Colonic mucosa (tissue), 4 donors: ENCODE data around the gene XPR1. TPM values are rescaled to one million over a fixed set of nuclear protein-coding genes. Genes with fewer than 3 reads are reported as not detected.

Experiments used
- DNase-seq: peaks from one replicate; pipeline ENCODE4 v3.0.0-alpha.2; 2020
- H3K27ac ChIP-seq: fragments of 200-600 bp; one replicate; pipeline ENCODE4 v1.8.0; 2021
- H3K27me3 ChIP-seq: fragments of 200-600 bp; one replicate; pipeline ENCODE4 v1.8.0; 2021
- H3K36me3 ChIP-seq: fragments of 200-600 bp; one replicate; pipeline ENCODE4 v1.8.0; 2021
- H3K4me1 ChIP-seq: fragments of 200-600 bp; one replicate; pipeline ENCODE4 v1.8.0; 2021; ENCODE audit warnings: mild to moderate bottlenecking
- H3K4me3 ChIP-seq: fragments of 200-600 bp; one replicate; pipeline ENCODE4 v1.8.0; 2021
- H3K9ac ChIP-seq, 2 donors: one replicate each; pipeline ENCODE4 v1.7.0; 2013; ENCODE audit warnings: control low read depth in 2 of 2, low read depth in 2 of 2, low read length in 2 of 2
- H3K9me3 ChIP-seq: fragments of 200-600 bp; one replicate; pipeline ENCODE4 v1.8.0; 2021
- CTCF ChIP-seq: fragments of 200-600 bp; IDR thresholded peaks from one replicate; pipeline ENCODE4 v1.8.0; 2022; ENCODE audit warnings: antibody characterized with exemption, mild to moderate bottlenecking
- intact Hi-C: fragments of 100-400 bp; cut with DNase I; formaldehyde crosslinking; loops from one replicate; pipeline ENCODE4 v1.14.1; 2022
- total RNA-seq, 2 donors: library from RNA; stranded (reverse); fragmentation: NEBNext Ultra II Directional in 1 of 2; extraction: Animal tissue kit (Norgen Biotek cat#: 25700) in 1 of 2; gene quantifications; one replicate each; pipeline ENCODE4 v1.2.1, GENCODE V29; 2021
- donor health status: healthy.
- donor health status: DM: no; HTN: no; CAD: no.
- donor health status: DM: no; HTN: no; CAD: no.

XPR1 gene
- total RNA-seq, 2 donors from 2014 or later = 20.5 to 25.8 TPM

DNA sequence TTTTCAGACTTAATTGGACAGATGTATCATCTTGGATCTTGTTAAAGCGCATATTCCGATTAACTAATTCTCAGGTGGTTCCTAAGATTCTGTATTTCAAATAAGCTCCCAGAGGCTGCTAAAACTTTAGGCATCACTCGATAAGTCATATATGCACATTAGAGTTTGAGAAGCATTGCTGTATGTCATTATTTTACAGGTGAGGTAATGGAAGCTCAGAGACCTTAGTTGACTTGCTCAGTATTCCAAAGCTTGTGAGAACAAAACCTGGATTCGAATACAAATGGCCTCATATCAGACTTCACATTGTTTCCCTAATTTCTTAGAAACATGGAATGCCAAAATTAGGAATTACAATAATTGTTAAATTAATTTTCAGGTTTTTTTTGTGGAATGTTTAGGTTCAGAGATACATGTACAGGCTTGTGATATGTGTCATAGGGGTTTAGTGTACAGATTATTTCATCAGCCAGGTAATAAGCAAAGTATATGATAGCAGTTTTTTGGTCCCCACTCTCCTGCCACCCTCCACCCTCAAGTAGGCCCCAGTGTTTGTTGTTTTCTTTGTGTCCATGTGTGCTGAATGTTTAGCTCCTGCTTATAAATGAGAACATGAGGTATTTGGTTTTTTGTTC is 96.8 kb downstream of the XPR1 start:
- H3K27me3 ChIP-seq = no peaks in the 10 kb centered on the region
- no peak for TF ChIP-seq CTCF
- intact Hi-C loops = no loop called here
- no peak overlapping the region for H3K27ac ChIP-seq
- no peak for DNase-seq
- H3K9ac ChIP-seq = no peak overlapping the region
- H3K9me3 ChIP-seq = no peaks in the 10 kb centered on the region
- no peak overlapping the region for H3K4me3 ChIP-seq
- H3K36me3 ChIP-seq = no peaks in the 10 kb centered on the region
- no peaks in the 10 kb centered on the region for H3K4me1 ChIP-seq

GRCh38 chr1:180731131-180731530 is 99.3 kb downstream of the XPR1 start:
- peaks cover 7% of the 10 kb centered on the region for H3K9me3 ChIP-seq
- no peak for TF ChIP-seq CTCF
- no peak overlapping the region for H3K27ac ChIP-seq
- no peaks in the 10 kb centered on the region for H3K27me3 ChIP-seq
- no peaks in the 10 kb centered on the region for H3K4me1 ChIP-seq
- no peak overlapping the region for H3K4me3 ChIP-seq
- no peak overlapping the region for H3K9ac ChIP-seq
- H3K36me3 ChIP-seq = no peaks in the 10 kb centered on the region
- intact Hi-C loops = no loop called here
- no peak for DNase-seq

- no peak for DNase-seq
- H3K9ac ChIP-seq = no peak overlapping the region
- H3K4me1 ChIP-seq = no peaks in the 10 kb centered on the region
- H3K9me3 ChIP-seq = peaks cover 7% of the 10 kb centered on the region
- no peak overlapping the region for H3K4me3 ChIP-seq
- no peaks in the 10 kb centered on the region for H3K27me3 ChIP-seq
- no peak for TF ChIP-seq CTCF
- no peak overlapping the region for H3K27ac ChIP-seq
- H3K36me3 ChIP-seq = no peaks in the 10 kb centered on the region
- intact Hi-C loops = no loop called here
These were observed 101.0 kb downstream of the XPR1 start for GRCh38 chr1:180732866-180733265.

DNA sequence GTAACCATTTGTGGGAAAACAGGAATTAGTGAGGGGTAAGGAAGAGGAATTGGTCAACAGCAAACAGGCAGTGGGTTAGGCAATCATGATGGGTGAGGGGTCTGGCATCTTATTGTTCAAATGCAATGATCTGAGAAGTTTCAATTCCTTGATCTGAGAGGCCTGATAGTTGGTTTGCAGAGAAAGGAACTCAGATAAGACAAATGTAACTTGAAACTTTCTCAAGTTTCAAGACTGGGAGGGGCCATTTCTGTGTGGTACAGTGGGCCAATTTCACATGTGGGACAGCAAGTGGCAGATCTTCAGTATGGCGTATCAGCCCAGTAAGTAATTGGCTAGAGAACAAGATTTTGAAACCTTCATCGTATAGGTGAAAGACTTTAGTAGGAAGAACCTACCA is 102.5 kb downstream of the XPR1 start:
- Histone ChIP-seq H3K9me3 (peaks cover 7% of the 10 kb centered on the region), H3K36me3 (no peaks in the 10 kb centered on the region), H3K27me3 (no peaks in the 10 kb centered on the region), H3K9ac (no peak overlapping the region), H3K4me3 (no peak overlapping the region), H3K4me1 (no peaks in the 10 kb centered on the region), H3K27ac (no peak overlapping the region)
- DNase-seq = no peak
- intact Hi-C loops = no loop called here
- no peak for TF ChIP-seq CTCF

DNA sequence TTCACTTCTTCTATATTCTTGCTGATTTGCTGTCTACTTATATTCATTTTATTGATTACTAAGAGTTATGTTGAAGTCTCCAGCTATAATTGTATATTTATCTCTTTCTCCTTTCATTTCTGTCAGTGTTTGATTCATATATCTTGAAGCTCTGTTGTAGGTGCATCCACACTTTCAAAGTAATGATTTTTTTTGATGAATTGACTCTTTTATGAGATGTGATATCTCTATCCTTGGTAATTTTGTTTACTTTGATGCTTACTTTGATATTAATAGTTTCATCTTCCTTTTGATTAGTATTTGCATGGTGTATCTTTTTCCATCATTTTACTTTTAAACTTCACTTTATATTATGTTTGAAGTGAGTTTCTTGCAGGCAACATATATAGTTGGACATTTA is 110.8 kb downstream of the XPR1 start:
- Histone ChIP-seq H3K9me3 (no peaks in the 10 kb centered on the region), H3K4me3 (no peak overlapping the region), H3K36me3 (no peaks in the 10 kb centered on the region), H3K27me3 (no peaks in the 10 kb centered on the region), H3K9ac (no peak overlapping the region), H3K27ac (no peak overlapping the region), H3K4me1 (no peaks in the 10 kb centered on the region)
- intact Hi-C loops = no loop called here
- no peak for TF ChIP-seq CTCF
- DNase-seq = no peak
